ENCODE results near the gene GLYATL1. TPM values are rescaled to one million over a fixed set of nuclear protein-coding genes. Genes with fewer than 3 reads are reported as not detected.

Gene GLYATL1
- total RNA-seq, 1 donor from 2014 or later = 4.5 TPM

DNA sequence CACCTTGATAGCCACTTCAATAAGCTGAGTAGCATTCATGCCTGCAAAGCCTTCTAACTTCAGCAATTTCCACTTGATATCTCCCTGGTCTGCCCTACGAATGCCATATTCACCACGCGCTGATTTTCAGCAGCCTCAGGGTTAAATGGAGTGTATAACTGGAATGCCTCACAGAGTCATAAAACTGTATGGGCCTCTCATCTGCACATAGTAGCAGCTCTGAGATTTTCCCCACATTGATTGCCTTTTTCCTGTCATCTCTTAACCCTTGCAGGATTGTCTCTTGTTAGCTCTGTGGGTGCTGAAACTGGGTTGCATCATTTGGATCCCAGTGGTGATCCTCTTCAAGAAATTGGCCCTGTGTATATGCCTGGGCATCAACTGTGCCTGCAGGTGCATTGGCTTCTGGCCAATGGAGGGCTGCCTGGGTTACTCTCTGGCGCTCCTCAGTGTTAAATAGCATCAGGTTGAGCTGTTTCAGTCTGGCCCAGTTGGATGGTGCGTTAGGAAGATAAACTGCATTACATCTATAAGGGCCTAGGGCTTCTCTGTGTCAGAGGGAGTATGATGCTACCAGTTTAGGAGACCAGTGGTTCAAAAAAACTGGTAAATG, 17.4 kb upstream of the GLYATL1 start:
- Mint-ChIP-seq H3K36me3 (no peaks in the 10 kb centered on the region), H3K4me1 (ENCODE audit: unreplicated experiment) (peaks cover 4% of the 10 kb centered on the region), H3K4me3 (no peak overlapping the region), H3K9me3 (peaks cover 6% of the 10 kb centered on the region), H3K27ac (peak overlapping the region; percentile 84), H3K27me3 (peaks cover 10% of the 10 kb centered on the region)
- DNase-seq (ENCODE audit: extremely low spot score, unreplicated experiment) = no peak
- TF ChIP-seq CTCF (conservative IDR thresholded peaks at IDR 0.05) = no peak

DNA sequence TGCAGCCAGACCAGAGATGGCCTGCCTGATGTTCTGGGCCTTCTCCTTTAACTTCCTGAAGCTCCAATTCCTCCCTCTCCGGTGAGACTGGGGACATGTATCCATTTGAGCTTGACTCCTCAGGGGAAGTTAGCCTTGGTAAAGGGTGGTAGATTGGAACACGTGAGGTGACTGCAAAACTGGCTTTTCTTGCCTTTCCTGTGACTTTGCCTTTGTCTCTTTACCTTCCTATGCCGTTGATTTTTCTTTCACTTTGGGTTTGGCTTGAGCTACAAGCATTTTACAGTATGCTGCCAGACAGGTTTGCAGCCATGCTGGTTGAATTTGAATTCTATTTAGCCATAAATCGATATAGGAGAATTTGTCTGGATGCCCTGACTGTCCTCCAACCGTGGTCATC, 16.8 kb upstream of the GLYATL1 start:
- no peak for DNase-seq (ENCODE audit: extremely low spot score, unreplicated experiment)
- Mint-ChIP-seq H3K4me1 (ENCODE audit: unreplicated experiment) (peaks cover 6% of the 10 kb centered on the region), H3K9me3 (peaks cover 6% of the 10 kb centered on the region), H3K27ac (peak overlapping the region; percentile 84), H3K27me3 (peaks cover 11% of the 10 kb centered on the region), H3K4me3 (peak overlapping the region; percentile 51), H3K36me3 (no peaks in the 10 kb centered on the region)
- no peak for TF ChIP-seq CTCF (conservative IDR thresholded peaks at IDR 0.05)

DNA sequence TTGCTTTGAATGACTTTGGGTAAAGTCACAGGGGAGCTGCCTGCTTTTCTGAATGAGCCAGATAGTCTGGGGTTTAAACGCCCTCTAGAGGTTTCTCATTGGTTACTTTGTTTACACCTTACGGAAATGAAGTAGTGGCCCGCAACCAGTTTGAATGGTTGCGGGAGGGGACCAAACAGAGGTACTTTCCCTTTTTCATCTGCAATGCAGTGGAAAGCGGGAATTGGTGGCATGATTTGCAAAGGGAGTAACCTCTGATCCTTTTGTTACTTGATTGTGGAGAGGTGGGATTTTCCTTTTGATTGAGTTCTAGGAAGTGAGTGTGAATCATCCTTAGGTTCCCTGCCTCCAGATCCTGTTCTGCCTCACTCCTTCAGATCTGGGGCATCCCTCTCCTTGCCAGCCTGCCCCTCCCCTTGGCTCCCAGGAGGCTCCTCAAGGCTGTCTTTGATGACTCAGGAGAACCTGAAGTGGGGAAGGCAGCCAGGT, 15.9 kb upstream of the GLYATL1 start:
- H3K36me3 Mint-ChIP-seq = no peaks in the 10 kb centered on the region
- H3K27ac Mint-ChIP-seq = peak overlapping the region; percentile 84
- peak overlapping the region; percentile 62 for H3K4me3 Mint-ChIP-seq
- TF ChIP-seq CTCF (conservative IDR thresholded peaks at IDR 0.05) = peak; percentile 60
- H3K27me3 Mint-ChIP-seq = peaks cover 13% of the 10 kb centered on the region
- peaks cover 14% of the 10 kb centered on the region for H3K4me1 Mint-ChIP-seq (ENCODE audit: unreplicated experiment)
- DNase-seq (ENCODE audit: extremely low spot score, unreplicated experiment) = no peak
- no peaks in the 10 kb centered on the region for H3K9me3 Mint-ChIP-seq

- Mint-ChIP-seq H3K27me3 (peaks cover 13% of the 10 kb centered on the region), H3K4me1 (ENCODE audit: unreplicated experiment) (peaks cover 17% of the 10 kb centered on the region), H3K27ac (no peak overlapping the region), H3K9me3 (no peaks in the 10 kb centered on the region), H3K4me3 (no peak overlapping the region), H3K36me3 (no peaks in the 10 kb centered on the region)
- TF ChIP-seq CTCF (conservative IDR thresholded peaks at IDR 0.05) = no peak
- DNase-seq (ENCODE audit: extremely low spot score, unreplicated experiment) = no peak
Observed at GRCh38 chr11:58924230-58924629, 15.1 kb upstream of the GLYATL1 start.

DNA sequence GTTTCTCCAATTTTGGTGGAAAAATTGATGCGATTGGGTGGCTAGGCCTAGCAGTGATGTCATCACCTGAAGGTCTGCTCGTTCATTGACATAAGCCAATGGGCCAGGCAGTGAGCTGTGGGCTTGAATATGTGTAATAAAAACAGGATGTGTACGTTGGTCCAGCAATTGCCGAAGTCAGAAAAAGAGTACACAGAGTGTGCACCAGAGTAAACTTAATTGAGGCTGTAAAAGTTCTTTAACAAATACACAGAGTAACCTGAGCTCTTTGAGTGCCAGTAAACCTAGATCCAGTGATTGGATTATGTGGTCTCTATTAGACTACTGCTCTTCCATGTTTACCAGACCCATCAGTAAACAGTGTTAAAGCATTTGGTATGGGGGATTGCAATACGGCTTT, 13.0 kb upstream of the GLYATL1 start:
- no peaks in the 10 kb centered on the region for H3K9me3 Mint-ChIP-seq
- H3K27me3 Mint-ChIP-seq = peaks cover 13% of the 10 kb centered on the region
- peak overlapping the region; percentile 61 for H3K4me3 Mint-ChIP-seq
- DNase-seq (ENCODE audit: extremely low spot score, unreplicated experiment) = no peak
- H3K36me3 Mint-ChIP-seq = no peaks in the 10 kb centered on the region
- H3K27ac Mint-ChIP-seq = no peak overlapping the region
- TF ChIP-seq CTCF (conservative IDR thresholded peaks at IDR 0.05) = no peak
- peaks cover 17% of the 10 kb centered on the region for H3K4me1 Mint-ChIP-seq (ENCODE audit: unreplicated experiment)
